ENCODE measurements around the gene CALB2.

CALB2 gene

DNA sequence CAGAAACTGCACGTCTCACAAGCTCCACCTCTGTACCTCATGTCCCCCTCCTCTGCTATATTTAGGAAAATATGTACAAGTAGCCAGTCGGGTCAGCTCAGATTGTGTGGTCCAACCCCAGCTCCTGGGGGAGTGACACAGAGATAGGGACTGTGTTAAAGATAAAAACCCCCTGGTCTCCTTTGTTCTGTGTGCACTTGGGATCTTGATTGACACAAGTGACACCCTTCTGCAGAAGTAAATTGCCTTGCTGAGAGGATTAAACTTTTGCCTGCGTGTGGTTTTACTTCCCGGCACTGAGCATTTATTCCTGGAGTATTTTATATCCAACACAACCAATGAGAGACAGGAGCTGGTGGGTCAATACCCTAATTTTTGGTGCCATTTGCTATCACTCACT is 45.8 kb downstream of the CALB2 start:
- DNase-seq (ENCODE audit: low read depth, low spot score), result no peak
- CTCF ChIA-PET, result interaction anchor here (1.8 to 2.0 kb wide), 2 partner anchors 8 to 96 kb away, joined by 5 to 11 read pairs; no protein-coding TSS in a partner anchor
- no peak overlapping the region for H3K4me3 ChIP-seq (ENCODE audit: low read depth, low read length)
- POLR2A ChIA-PET, result no interaction called here
- TF ChIP-seq, protein P1, sequence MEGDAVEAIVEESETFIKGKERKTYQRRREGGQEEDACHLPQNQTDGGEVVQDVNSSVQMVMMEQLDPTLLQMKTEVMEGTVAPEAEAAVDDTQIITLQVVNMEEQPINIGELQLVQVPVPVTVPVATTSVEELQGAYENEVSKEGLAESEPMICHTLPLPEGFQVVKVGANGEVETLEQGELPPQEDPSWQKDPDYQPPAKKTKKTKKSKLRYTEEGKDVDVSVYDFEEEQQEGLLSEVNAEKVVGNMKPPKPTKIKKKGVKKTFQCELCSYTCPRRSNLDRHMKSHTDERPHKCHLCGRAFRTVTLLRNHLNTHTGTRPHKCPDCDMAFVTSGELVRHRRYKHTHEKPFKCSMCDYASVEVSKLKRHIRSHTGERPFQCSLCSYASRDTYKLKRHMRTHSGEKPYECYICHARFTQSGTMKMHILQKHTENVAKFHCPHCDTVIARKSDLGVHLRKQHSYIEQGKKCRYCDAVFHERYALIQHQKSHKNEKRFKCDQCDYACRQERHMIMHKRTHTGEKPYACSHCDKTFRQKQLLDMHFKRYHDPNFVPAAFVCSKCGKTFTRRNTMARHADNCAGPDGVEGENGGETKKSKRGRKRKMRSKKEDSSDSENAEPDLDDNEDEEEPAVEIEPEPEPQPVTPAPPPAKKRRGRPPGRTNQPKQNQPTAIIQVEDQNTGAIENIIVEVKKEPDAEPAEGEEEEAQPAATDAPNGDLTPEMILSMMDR (IDR thresholded peaks at IDR 0.05; ENCODE audit: insufficient read depth, low read length, missing control alignments), result no peak

DNA sequence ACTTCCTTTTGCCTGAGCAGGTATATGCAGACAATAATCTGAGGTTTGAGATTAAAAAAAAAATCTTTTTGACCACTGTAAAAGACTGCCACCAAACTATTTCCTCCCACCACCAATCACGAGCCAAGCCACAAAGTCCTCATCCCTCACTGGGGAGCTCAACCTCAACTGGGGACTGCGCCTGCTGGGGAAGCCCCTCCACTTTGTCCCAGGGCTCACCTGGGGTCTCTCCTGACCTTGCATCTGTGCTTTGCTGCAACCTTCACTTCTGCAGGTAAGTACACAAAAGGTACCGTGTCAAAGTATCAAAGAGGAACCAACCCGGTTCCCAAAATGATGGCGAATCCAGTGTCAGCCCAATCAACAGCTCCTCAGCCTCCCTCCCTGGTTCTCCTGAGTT is 47.8 kb downstream of the CALB2 start:
- no peak overlapping the region for H3K4me3 ChIP-seq (ENCODE audit: low read depth, low read length)
- no peak for DNase-seq (ENCODE audit: low read depth, low spot score)
- POLR2A ChIA-PET, result no interaction called here
- CTCF ChIA-PET, result interaction anchor here (2.7 to 17.3 kb wide), 3 partner anchors 85 to 204 kb away, joined by 8 to 353 read pairs (median 173); partner anchors contain the start of gene ZNF19
- TF ChIP-seq, protein P1 (IDR thresholded peaks at IDR 0.05; ENCODE audit: insufficient read depth, low read length, missing control alignments), result no peak

DNA sequence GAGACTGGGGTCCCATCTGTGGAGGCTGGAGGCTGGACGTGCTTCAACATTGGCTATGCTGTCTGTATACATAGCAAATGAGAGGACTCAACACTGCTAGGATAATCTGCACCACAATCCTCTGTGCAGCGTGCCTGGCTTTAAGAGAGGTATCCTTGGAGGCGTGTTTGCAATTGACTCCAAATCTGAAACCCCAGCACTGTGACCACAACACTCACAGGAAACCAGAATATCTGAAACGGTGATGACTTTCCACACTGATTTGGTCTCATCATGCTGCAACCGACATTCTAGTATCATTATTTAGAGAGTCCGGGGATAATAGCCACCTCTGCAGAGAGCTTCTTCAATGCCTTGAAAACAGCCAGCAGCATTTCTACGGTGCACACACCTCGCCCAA is 48.2 kb downstream of the CALB2 start:
- CTCF ChIA-PET, result interaction anchor here (2.7 to 17.3 kb wide), 3 partner anchors 84 to 204 kb away, joined by 8 to 353 read pairs (median 173); partner anchors contain the start of gene ZNF19
- DNase-seq (ENCODE audit: low read depth, low spot score), result no peak
- TF ChIP-seq, protein P1 (IDR thresholded peaks at IDR 0.05; ENCODE audit: insufficient read depth, low read length, missing control alignments), result no peak

DNA sequence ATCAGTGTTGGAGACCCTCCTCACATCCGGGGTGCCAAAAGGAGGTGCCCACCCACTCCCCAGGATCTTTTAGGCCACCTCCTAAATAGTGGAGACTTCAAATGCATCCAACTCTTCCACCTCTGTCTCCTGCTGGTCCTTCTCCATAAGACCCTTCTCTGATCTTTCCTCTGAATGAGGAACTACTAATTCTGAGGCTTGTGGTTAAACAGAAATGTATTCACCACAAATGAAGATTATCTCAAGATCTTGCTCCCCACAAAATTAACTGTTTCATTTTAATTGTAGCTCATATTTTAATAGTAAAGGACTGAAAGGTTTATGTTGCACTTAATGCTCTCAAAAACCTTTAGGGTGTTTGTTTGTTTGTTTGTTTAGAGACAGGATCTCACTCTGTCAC is 49.2 kb downstream of the CALB2 start:
- no peak overlapping the region for H3K4me3 ChIP-seq (ENCODE audit: low read depth, low read length)
- ChIA-PET POLR2A (no interaction called here), CTCF (interaction anchor here (1.0 to 17.3 kb wide), 4 partner anchors 43 to 203 kb away, joined by 3 to 353 read pairs (median 90); partner anchors contain the start of gene ZNF19)
- TF ChIP-seq, protein P1 (IDR thresholded peaks at IDR 0.05; ENCODE audit: insufficient read depth, low read length, missing control alignments), result no peak
- no peak for DNase-seq (ENCODE audit: low read depth, low spot score)

More for the DNA sequence above, 48.2 kb downstream of the CALB2 start:
- POLR2A ChIA-PET, result no interaction called here
- H3K4me3 ChIP-seq (ENCODE audit: low read depth, low read length), result no peak overlapping the region

DNA sequence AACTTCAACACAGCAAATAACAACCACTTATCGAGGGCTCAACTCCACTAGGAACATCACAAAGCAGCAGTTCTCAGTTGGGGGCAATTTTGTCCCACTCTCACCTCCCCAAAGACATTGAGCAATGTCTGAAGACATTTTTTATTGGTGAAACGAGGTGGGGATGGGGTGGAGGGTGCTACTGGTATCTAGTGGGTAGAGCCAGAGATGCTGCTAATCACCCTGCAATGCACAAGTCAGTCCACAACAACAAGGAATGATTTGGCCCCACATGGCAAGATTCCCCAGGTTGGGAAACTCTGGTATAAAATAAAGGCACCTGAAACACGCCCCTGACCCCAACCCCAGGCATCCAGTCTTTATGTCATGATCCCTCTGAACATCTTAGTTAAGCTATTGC is 50.0 kb downstream of the CALB2 start:
- ChIA-PET POLR2A (no interaction called here), CTCF (interaction anchor here (11.8 to 17.3 kb wide), 2 partner anchors 82 to 92 kb away, joined by 173 to 353 read pairs; partner anchors contain the start of gene ZNF19)
- no peak for DNase-seq (ENCODE audit: low read depth, low spot score)
- TF ChIP-seq, protein P1 (IDR thresholded peaks at IDR 0.05; ENCODE audit: insufficient read depth, low read length, missing control alignments), result no peak
- H3K4me3 ChIP-seq (ENCODE audit: low read depth, low read length), result no peak overlapping the region

DNA sequence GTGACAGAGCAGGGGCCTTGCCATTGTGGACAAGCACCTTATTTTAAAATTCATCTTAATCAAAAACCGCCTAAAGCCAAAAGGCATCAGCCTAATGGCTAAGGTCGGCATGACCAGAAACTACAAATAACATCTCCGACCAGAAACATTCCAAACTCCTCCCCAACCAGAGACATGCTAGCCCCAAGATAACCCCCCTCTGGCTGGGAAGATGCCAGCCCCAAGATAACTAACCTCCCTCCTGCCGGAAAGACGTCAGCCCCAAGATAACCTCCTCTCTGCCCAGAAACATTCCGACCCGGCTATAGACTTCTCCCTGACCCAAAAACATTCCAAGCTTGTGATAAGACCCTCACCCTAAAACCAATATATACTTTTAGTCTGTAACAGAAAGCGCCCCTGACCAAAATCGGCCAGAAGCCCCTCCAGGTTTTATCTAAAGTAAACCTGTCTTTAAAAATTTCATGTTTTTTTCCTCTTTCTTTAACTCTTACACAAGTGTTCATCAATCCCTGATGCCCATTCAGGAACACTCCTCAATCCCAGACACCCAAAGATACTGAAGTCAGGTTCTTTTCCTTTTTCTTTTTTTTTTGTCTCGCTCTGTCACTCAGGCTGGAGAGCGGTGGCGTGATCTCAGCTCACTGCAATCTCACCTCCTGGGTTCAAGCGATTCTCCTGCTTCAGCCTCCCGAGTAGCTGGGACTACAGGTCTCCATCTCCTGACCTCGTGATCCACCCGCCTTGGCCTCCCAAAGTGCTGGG is 50.7 kb downstream of the CALB2 start:
- no peak overlapping the region for H3K4me3 ChIP-seq (ENCODE audit: low read depth, low read length)
- ChIA-PET CTCF (interaction anchor here (11.8 to 17.3 kb wide), 2 partner anchors 82 to 92 kb away, joined by 173 to 353 read pairs; partner anchors contain the start of gene ZNF19), POLR2A (no interaction called here)
- TF ChIP-seq, protein P1 (IDR thresholded peaks at IDR 0.05; ENCODE audit: insufficient read depth, low read length, missing control alignments), result no peak
- DNase-seq (ENCODE audit: low read depth, low spot score), result no peak
